K562 (cell line): ENCODE data around the gene RBMS1. TPM values are rescaled to one million over a fixed set of nuclear protein-coding genes. Genes with fewer than 3 reads are reported as not detected.

ENCODE experiments used
- ATAC-seq: fragments of 200-7000 bp; cut with Tn5 transposase; 3 replicates; pipeline ENCODE4 v1.9.1; 2020; ENCODE audit warnings: moderate library complexity
- BruUV-seq: library from RNA; stranded (reverse); fragments of 400-500 nt; replicated peaks from 2 replicates; lab custom pipeline; 2021; lab: Mats Ljungman, UMichigan
- CTCF ChIA-PET: fragments of 300-600 bp; formaldehyde crosslinking; extraction: SDS; loops from one replicate; lab custom pipeline; 2021; ENCODE audit warnings: low intra/inter-chr PET ratio; lab: Yijun Ruan, JAX
- POLR2A ChIA-PET: fragments of 300-600, 350-650 bp; sonication (Branson Sonifier 250); formaldehyde crosslinking; extraction: SDS; loops from one replicate; lab custom pipeline; 2021; ENCODE audit warnings: antibody characterized with exemption, inconsistent platforms; lab: Yijun Ruan, JAX
- DNase-seq, 4 experiments: peaks; one replicate each; pipeline versions ENCODE4 v3.0.0 to v3.0.0-alpha.2; 2011 to 2018; ENCODE audit warnings: low spot score in 3 of 4, mixed read lengths in 3 of 4; ENCODE audit errors: extremely low read depth in 1 of 4
- FAIRE-seq: peaks from 2 replicates; lab custom pipeline; 2011; peaks lifted over from hg19 to GRCh38; lab: Jason Lieb, UNC
- H2AFZ ChIP-seq: 2 replicates; pipeline ENCODE4 v1.6.0; 2011; ENCODE audit warnings: low read depth, low read length, control low read depth, inconsistent platforms
- H3K27ac ChIP-seq: fragments of 200-600 bp; 3 replicates; pipeline ENCODE4 v1.8.0; 2011; ENCODE audit warnings: low read depth, mild to moderate bottlenecking, control low read depth, inconsistent platforms, low read length, moderate library complexity, mixed read lengths; ENCODE audit errors: extremely low read depth
- H3K27me3 ChIP-seq, 2 experiments: fragments of 300-600 bp in 1 of 2; 2 replicates in 1 of 2; 3 replicates in 1 of 2; pipeline versions ENCODE4 v1.6.0 to v1.8.0; 2011; ENCODE audit warnings: inconsistent platforms in 2 of 2, low read length in 2 of 2, mild to moderate bottlenecking in 1 of 2, mixed read lengths in 1 of 2, moderate library complexity in 1 of 2; ENCODE audit not compliant: control insufficient read depth in 2 of 2, insufficient read depth in 2 of 2
- H3K36me3 ChIP-seq: fragments of 300-600 bp; 3 replicates; pipeline ENCODE4 v1.8.0; 2011; ENCODE audit warnings: mild to moderate bottlenecking, low read length, inconsistent platforms; ENCODE audit not compliant: control insufficient read depth, insufficient read depth
- H3K4me1 ChIP-seq, 2 experiments: fragments of 200-600 bp in 1 of 2; replicated peaks in 1 of 2; 2 replicates in 1 of 2; 3 replicates in 1 of 2; pipeline versions ENCODE4 v1.5.1 to v1.8.0; 2011; ENCODE audit warnings: inconsistent platforms in 2 of 2, low read length in 2 of 2, mild to moderate bottlenecking in 1 of 2, mixed read lengths in 1 of 2, moderate library complexity in 1 of 2; ENCODE audit not compliant: control insufficient read depth in 2 of 2, insufficient read depth in 2 of 2
- H3K4me2 ChIP-seq: 2 replicates; pipeline ENCODE4 v1.6.1; 2011; ENCODE audit warnings: low read length, control low read depth, inconsistent platforms, mixed read lengths; ENCODE audit not compliant: insufficient read depth
- H3K4me3 ChIP-seq: fragments of 200-600 bp; sonication (generic), shearing (Covaris generic); 2 replicates; pipeline ENCODE4 v1.5.1; 2016; ENCODE audit warnings: control low read depth, inconsistent platforms
- H3K79me2 ChIP-seq: fragments of 200-600 bp; 3 replicates; pipeline ENCODE4 v1.8.0; 2011; ENCODE audit warnings: low read length, inconsistent platforms; ENCODE audit not compliant: control insufficient read depth, insufficient read depth
- H3K9ac ChIP-seq, 2 experiments: 2 replicates each; pipeline versions ENCODE4 v1.6.0 to v1.6.1; 2011; ENCODE audit warnings: low read depth in 2 of 2, low read length in 2 of 2, control low read depth in 1 of 2, inconsistent platforms in 1 of 2, mild to moderate bottlenecking in 1 of 2, mixed read lengths in 1 of 2; ENCODE audit not compliant: insufficient read depth in 1 of 2
- H3K9me1 ChIP-seq: one replicate; pipeline ENCODE4 v1.6.0; 2011; ENCODE audit warnings: inconsistent platforms, mild to moderate bottlenecking, low read length, moderate library complexity; ENCODE audit not compliant: control insufficient read depth, insufficient read depth
- H3K9me3 ChIP-seq: replicated peaks from 2 replicates; pipeline ENCODE4 v1.5.1; 2011; ENCODE audit warnings: low read depth, low read length, inconsistent platforms; ENCODE audit not compliant: control insufficient read depth, insufficient read depth
- H4K20me1 ChIP-seq: replicated peaks from 2 replicates; pipeline ENCODE4 v1.6.1; 2011; ENCODE audit warnings: low read length, inconsistent platforms, mixed read lengths; ENCODE audit not compliant: control insufficient read depth, insufficient read depth
- IFI16 ChIP-seq: fragments of 250-450 bp; sonication (Bioruptor Pico); IDR thresholded peaks from 2 replicates; pipeline ENCODE4 v2.1.2; 2022; ENCODE audit warnings: mild to moderate bottlenecking, inconsistent platforms
- MTA1 ChIP-seq: fragments of 450-650 bp; IDR thresholded peaks from 2 replicates; pipeline ENCODE4 v1.6.1; 2017; ENCODE audit warnings: borderline replicate concordance
- POLR2A ChIP-seq: fragments of 450-650 bp; conservative IDR thresholded peaks from 2 replicates; pipeline ENCODE4 v1.6.1; 2016
- RBFOX2 ChIP-seq: fragments of 200-400 bp; formaldehyde crosslinking; IDR thresholded peaks from 2 replicates; pipeline ENCODE4 v1.6.1; 2017; ENCODE audit warnings: low read depth, mild to moderate bottlenecking, low read length, moderate library complexity
- SMAD1 ChIP-seq: fragments of 150-350 bp; IDR thresholded peaks from 2 replicates; pipeline ENCODE4 v1.6.1; 2014; ENCODE audit warnings: low read length, low read depth; ENCODE audit not compliant: partially characterized antibody
- STAG1 ChIP-seq: sonication (generic); formaldehyde crosslinking; IDR thresholded peaks from 2 replicates; pipeline ENCODE4 v1.5.0; 2020; ENCODE audit warnings: missing genetic modification reagents, borderline replicate concordance
- TFAM ChIP-seq: fragments of 250-450 bp; sonication (Bioruptor Pico); conservative IDR thresholded peaks from 2 replicates; pipeline ENCODE4 v1.5.0; 2021; ENCODE audit warnings: mild to moderate bottlenecking, moderate library complexity
- TRIM28 ChIP-seq: fragments of 450-650 bp; IDR thresholded peaks from 2 replicates; pipeline ENCODE4 v1.6.1; 2017
- YBX1 ChIP-seq: fragments of 450-650 bp; IDR thresholded peaks from 2 replicates; pipeline ENCODE4 v1.7.1; 2016; ENCODE audit warnings: mild to moderate bottlenecking
- YY1 ChIP-seq, 3 experiments: IDR thresholded peaks; 2 replicates each; pipeline ENCODE4 v1.6.1; 2011; ENCODE audit warnings: low read length in 2 of 3, mild to moderate bottlenecking in 2 of 3, moderate library complexity in 2 of 3, borderline replicate concordance in 1 of 3, control low read depth in 1 of 3, low read depth in 1 of 3; ENCODE audit not compliant: insufficient read depth in 3 of 3, insufficient replicate concordance in 2 of 3, control insufficient read depth in 1 of 3, insufficient read length in 1 of 3; ENCODE audit errors: extremely low read depth in 1 of 3
- ZZZ3 ChIP-seq: fragments of 450-650 bp; IDR thresholded peaks from 2 replicates; pipeline ENCODE4 v1.6.1; 2016; ENCODE audit warnings: antibody characterized with exemption, mild to moderate bottlenecking, moderate library complexity
- WGBS: fragments of 100-300 bp; shearing (Covaris generic); methylation state at CpG from one replicate; pipeline ENCODE4 v1.1.6; 2016; ENCODE audit warnings: low coverage, mixed read lengths; ENCODE audit not compliant: insufficient coverage; ENCODE audit errors: missing lambda C conversion rate; 5-methylcytosine and 5-hydroxymethylcytosine counted together
- in situ Hi-C: fragments of 300-500 bp; cut with MboI; formaldehyde crosslinking; loops from 4 replicates; pipeline ENCODE4 v1.15.0; 2018; ENCODE audit warnings: inconsistent platforms, mixed read lengths
- intact Hi-C: fragments of 100-400 bp; cut with micrococcal nuclease; formaldehyde crosslinking; loops from 2 replicates; pipeline ENCODE4 v1.14.2; 2022
- polyA plus RNA-seq, 8 experiments: library from polyadenylated mRNA; depleted of rRNA in 4 of 8; stranded (reverse) in 5 of 8; unstranded in 3 of 8; fragments of >200 nt; fragmentation: Nextera tagmentation in 2 of 8; fragmentation: Illumina TruSeq in 1 of 8; extraction: Ambion mirVana in 2 of 8; extraction: Trizol in 1 of 8; gene quantifications; 2 replicates each; pipeline versions ENCODE4 v1.2.1 to v1.2.3, GENCODE V29; 2011 to 2014; ENCODE audit warnings: inconsistent platforms in 1 of 8, missing spikeins in 1 of 8
- total RNA-seq, 7 experiments: library from RNA; depleted of rRNA in 6 of 7; stranded (reverse); fragments of >200 nt in 6 of 7; fragmentation: Illumina TruSeq in 2 of 7; extraction: Trizol in 2 of 7; gene quantifications; 2 replicates each; pipeline versions ENCODE4 v1.2.1 to v1.2.3, GENCODE V29; 2011 to 2021; ENCODE audit warnings: low replicate concordance in 1 of 7
- TF ChIP-seq, protein P1 (sequence below), 2 experiments: fragments of 450-650 bp; IDR thresholded peaks; 2 replicates each; pipeline ENCODE4 v1.6.1; 2018; ENCODE audit warnings: mild to moderate bottlenecking in 2 of 2, low read depth in 1 of 2; ENCODE audit not compliant: partially characterized antibody in 2 of 2
- TF ChIP-seq, protein P2 (sequence below): fragments of 250-450 bp; sonication (Bioruptor Pico); IDR thresholded peaks from 2 replicates; pipeline ENCODE4 v1.5.0; 2021; ENCODE audit warnings: mild to moderate bottlenecking, borderline replicate concordance
- TF ChIP-seq, protein P3 (sequence below): IDR thresholded peaks from 2 replicates; pipeline ENCODE4 v1.6.1; 2012; ENCODE audit warnings: low read depth, low read length, improper control_type of control experiment, borderline replicate concordance

The RBMS1 gene
- total and polyA plus RNA-seq, 9 of the 15 experiments (the other 6 are each of a cell fraction or from before 2014, with no cell fraction given): 0.04 to 0.31 (median 0.09) TPM; not detected in 6

DNA sequence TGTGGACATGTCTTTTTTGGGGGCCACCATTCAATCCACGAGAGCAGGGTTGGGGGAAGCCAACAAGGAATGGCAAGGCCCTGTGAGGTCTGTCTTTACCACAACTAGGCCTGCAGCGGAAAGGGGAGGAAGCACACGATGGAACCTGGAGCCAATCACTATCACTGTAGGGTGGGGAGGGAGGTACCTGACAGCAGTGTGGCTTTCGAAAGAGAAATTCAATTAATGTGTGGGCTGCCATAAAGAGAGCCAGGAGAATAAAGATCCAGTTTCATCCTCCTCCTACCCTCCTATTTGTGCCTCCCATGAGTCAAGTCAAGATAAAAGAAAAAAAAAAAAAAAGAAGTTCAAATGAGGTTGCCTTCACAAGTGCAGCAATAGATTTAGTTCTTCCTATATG, 18.9 kb upstream of the RBMS1 start (continued):
- TF ChIP-seq, protein P1, sequence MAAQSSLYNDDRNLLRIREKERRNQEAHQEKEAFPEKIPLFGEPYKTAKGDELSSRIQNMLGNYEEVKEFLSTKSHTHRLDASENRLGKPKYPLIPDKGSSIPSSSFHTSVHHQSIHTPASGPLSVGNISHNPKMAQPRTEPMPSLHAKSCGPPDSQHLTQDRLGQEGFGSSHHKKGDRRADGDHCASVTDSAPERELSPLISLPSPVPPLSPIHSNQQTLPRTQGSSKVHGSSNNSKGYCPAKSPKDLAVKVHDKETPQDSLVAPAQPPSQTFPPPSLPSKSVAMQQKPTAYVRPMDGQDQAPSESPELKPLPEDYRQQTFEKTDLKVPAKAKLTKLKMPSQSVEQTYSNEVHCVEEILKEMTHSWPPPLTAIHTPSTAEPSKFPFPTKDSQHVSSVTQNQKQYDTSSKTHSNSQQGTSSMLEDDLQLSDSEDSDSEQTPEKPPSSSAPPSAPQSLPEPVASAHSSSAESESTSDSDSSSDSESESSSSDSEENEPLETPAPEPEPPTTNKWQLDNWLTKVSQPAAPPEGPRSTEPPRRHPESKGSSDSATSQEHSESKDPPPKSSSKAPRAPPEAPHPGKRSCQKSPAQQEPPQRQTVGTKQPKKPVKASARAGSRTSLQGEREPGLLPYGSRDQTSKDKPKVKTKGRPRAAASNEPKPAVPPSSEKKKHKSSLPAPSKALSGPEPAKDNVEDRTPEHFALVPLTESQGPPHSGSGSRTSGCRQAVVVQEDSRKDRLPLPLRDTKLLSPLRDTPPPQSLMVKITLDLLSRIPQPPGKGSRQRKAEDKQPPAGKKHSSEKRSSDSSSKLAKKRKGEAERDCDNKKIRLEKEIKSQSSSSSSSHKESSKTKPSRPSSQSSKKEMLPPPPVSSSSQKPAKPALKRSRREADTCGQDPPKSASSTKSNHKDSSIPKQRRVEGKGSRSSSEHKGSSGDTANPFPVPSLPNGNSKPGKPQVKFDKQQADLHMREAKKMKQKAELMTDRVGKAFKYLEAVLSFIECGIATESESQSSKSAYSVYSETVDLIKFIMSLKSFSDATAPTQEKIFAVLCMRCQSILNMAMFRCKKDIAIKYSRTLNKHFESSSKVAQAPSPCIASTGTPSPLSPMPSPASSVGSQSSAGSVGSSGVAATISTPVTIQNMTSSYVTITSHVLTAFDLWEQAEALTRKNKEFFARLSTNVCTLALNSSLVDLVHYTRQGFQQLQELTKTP (IDR thresholded peaks at IDR 0.05; ENCODE audit: low read depth in 1 of 2, partially characterized antibody in 2 of 2): no peak
- TF ChIP-seq RBFOX2 (no peak), YY1 (IDR thresholded peaks at IDR 0.05; ENCODE audit: borderline replicate concordance in 1 of 3, control insufficient read depth in 1 of 3, extremely low read depth in 1 of 3, insufficient read depth in 3 of 3, insufficient read length in 1 of 3, insufficient replicate concordance in 2 of 3, low read depth in 1 of 3, low read length in 2 of 3) (no peak), YBX1 (no peak)

DNA sequence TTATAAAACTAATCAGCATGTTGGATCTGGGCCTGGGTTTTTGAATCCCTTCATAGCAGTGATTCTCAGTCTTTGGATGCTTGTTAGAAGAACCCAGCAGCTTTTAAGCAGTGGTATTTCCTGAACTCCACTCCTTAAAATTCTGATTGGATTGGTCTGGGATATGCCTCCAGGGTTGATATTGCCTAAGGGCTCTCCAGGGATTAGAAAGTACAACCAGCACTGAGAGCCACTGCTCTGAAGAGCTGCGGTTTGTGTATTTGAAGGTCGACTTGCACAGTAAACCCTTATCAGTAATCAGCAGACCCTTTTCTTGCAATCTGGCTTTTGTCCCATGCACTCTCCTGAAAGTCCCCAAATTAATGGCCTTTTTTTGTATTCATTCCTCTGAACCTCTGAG, 17.0 kb upstream of the RBMS1 start:
- BruUV-seq: no TSS peak
- ChIA-PET POLR2A (no interaction called here), CTCF (no interaction called here)
- H3K4me3 ChIP-seq: no peak overlapping the region
- in situ Hi-C loops (no loop called here), intact Hi-C loops (no loop called here)
- H2AFZ ChIP-seq: no peak overlapping the region
- ATAC-seq: no peak
- no peaks in the 10 kb centered on the region for H3K36me3 ChIP-seq
- no peaks in the 10 kb centered on the region for H4K20me1 ChIP-seq
- H3K79me2 ChIP-seq: no peaks in the 10 kb centered on the region
- H3K9me1 ChIP-seq: no peaks in the 10 kb centered on the region
- H3K27me3 ChIP-seq: no peaks in the 10 kb centered on the region
- DNase-seq: no peak
- no peak overlapping the region for H3K27ac ChIP-seq
- H3K9me3 ChIP-seq: no peaks in the 10 kb centered on the region
- H3K9ac ChIP-seq: no peak overlapping the region
- no peaks in the 10 kb centered on the region for H3K4me1 ChIP-seq
- H3K4me2 ChIP-seq: no peak overlapping the region
- FAIRE-seq: no peak
- WGBS: 0% methylated on average over 2 of the region's 2 CpGs
- TF ChIP-seq MTA1 (no peak), ZZZ3 (no peak), STAG1 (no peak), POLR2A (no peak), TRIM28 (no peak), TFAM (CRISPR knock-in tag) (no peak), SMAD1 (no peak), IFI16 (CRISPR knock-in tag) (no peak)
- TF ChIP-seq, protein P2, sequence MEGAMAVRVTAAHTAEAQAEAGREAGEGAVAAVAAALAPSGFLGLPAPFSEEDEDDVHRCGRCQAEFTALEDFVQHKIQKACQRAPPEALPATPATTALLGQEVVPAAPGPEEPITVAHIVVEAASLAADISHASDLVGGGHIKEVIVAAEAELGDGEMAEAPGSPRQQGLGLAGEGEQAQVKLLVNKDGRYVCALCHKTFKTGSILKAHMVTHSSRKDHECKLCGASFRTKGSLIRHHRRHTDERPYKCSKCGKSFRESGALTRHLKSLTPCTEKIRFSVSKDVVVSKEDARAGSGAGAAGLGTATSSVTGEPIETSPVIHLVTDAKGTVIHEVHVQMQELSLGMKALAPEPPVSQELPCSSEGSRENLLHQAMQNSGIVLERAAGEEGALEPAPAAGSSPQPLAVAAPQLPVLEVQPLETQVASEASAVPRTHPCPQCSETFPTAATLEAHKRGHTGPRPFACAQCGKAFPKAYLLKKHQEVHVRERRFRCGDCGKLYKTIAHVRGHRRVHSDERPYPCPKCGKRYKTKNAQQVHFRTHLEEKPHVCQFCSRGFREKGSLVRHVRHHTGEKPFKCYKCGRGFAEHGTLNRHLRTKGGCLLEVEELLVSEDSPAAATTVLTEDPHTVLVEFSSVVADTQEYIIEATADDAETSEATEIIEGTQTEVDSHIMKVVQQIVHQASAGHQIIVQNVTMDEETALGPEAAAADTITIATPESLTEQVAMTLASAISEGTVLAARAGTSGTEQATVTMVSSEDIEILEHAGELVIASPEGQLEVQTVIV (CRISPR knock-in tag): no peak
- TF ChIP-seq, protein P3, sequence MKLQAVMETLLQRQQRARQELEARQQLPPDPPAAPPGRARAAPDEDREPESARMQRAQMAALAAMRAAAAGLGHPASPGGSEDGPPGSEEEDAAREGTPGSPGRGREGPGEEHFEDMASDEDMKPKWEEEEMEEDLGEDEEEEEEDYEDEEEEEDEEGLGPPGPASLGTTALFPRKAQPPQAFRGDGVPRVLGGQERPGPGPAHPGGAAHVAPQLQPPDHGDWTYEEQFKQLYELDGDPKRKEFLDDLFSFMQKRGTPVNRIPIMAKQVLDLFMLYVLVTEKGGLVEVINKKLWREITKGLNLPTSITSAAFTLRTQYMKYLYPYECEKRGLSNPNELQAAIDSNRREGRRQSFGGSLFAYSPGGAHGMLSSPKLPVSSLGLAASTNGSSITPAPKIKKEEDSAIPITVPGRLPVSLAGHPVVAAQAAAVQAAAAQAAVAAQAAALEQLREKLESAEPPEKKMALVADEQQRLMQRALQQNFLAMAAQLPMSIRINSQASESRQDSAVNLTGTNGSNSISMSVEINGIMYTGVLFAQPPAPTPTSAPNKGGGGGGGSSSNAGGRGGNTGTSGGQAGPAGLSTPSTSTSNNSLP: no peak
